ENCODE measurements around the gene SEMA6B.

DNA sequence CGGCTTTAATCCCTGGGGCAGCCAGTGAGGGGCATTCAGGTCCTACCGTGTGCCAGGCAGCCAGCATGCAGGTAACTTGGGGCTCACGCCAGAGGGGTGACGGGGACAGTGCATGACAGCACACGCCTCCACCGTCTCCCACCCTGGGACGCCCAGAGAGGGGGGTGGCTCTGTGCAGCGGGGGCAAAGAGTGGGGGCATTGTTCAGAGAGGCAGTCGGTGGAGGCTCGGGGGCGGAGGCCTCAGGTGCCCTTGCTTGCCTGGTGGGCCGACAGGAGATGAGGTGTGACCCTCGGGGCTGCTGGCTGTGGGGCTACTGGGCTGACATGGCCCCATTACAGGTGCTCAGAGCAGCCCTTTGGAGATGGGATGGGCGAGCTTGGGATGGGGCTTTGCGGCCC lies 59.6 kb downstream of the SEMA6B start:
- TF ChIP-seq CTCF (IDR thresholded peaks at IDR 0.05; ENCODE audit: low read depth, low read length, poor library complexity, severe bottlenecking) (no peak), EZH2phosphoT487 (IDR thresholded peaks at IDR 0.05; ENCODE audit: borderline replicate concordance, low read length) (no peak)

All from DOHH2 (cell line).